Liver (tissue), 3 donors: ENCODE results near the gene RGS18.

ENCODE experiments used
- CTCF ChIP-seq: fragments of 150-350 bp; IDR thresholded peaks from 2 replicates; pipeline ENCODE4 v1.5.1; 2017; ENCODE audit warnings: improper control_type of control experiment, low read depth, low read length; ENCODE audit not compliant: missing input control
- HNF4G ChIP-seq: IDR thresholded peaks from 2 replicates; pipeline ENCODE4 v1.6.1; 2016; ENCODE audit warnings: antibody characterized with exemption
- JUND ChIP-seq, 2 donors: IDR thresholded peaks; 2 replicates each; pipeline ENCODE4 v1.6.1; 2016; ENCODE audit warnings: antibody characterized with exemption in 2 of 2
- MAX ChIP-seq: IDR thresholded peaks from 2 replicates; pipeline ENCODE4 v1.6.1; 2016; ENCODE audit warnings: antibody characterized with exemption
- REST ChIP-seq: IDR thresholded peaks from 2 replicates; pipeline ENCODE4 v1.6.1; 2016; ENCODE audit warnings: antibody characterized with exemption, mild to moderate bottlenecking
- TAF1 ChIP-seq: conservative IDR thresholded peaks from 2 replicates; pipeline ENCODE4 v1.6.1; 2016; ENCODE audit warnings: antibody characterized with exemption, mild to moderate bottlenecking
- donor health status: healthy.
- donor health status: healthy.

DNA sequence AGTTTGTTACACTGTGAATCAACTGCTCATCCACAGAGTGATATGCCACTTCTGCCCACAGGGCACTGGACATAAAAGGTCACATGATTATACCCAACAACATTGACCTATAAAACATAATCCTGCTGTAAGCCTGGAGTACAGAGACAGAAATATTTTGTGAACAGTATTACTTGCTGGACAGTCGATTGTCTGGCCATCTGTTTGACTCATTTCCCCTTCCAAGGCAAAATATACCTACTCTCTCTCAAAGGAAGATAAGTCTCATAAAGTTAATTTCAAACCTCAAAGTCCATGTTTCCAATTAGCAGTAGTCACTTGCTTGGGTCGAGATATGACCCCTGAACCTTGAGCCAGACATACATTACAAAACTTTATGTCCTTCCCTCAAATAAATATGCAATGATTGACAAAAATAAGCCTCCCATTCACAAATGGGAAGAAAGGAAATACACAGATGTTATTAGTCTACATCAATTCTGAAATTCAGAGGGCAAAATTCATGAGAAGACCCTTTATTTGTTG is 39.3 kb upstream of the RGS18 start:
- no peak for TF ChIP-seq CTCF
- no peak for TF ChIP-seq TAF1
- no peak for TF ChIP-seq MAX
- no peak for TF ChIP-seq HNF4G
- no peak for TF ChIP-seq REST
- no peak for TF ChIP-seq JUND (IDR thresholded peaks at IDR 0.05)
